GM23248 (cell line): Measurements from ENCODE around the gene AGAP1. TPM values are rescaled to one million over a fixed set of nuclear protein-coding genes. Genes with fewer than 3 reads are reported as not detected.
"Not testable (repeated sequence)": the region's sequence is repeated elsewhere in the genome, so short reads cannot be mapped to it uniquely, and the experiment has no call there.

Experiments
- DNase-seq: peaks from one replicate; pipeline ENCODE4 v3.0.0-alpha.2; 2015
- H2AFZ ChIP-seq: fragments of 200-600 bp; sonication (generic); 2 replicates; pipeline ENCODE4 v1.6.1; 2016; ENCODE audit warnings: antibody characterized with exemption
- H3F3A ChIP-seq: fragments of 200-600 bp; sonication (generic); 2 replicates; pipeline ENCODE4 v1.6.1; 2016; ENCODE audit warnings: mild to moderate bottlenecking, antibody characterized with exemption, mixed run types; ENCODE audit not compliant: insufficient read depth
- H3K27ac ChIP-seq: fragments of 200-600 bp; sonication (generic); 2 replicates; pipeline ENCODE4 v1.5.1; 2016; ENCODE audit warnings: mild to moderate bottlenecking
- H3K27me3 ChIP-seq: fragments of 200-600 bp; sonication (generic); replicated peaks from 2 replicates; pipeline ENCODE4 v1.6.1; 2016; ENCODE audit warnings: mild to moderate bottlenecking; ENCODE audit not compliant: insufficient read depth
- H3K36me3 ChIP-seq: fragments of 200-600 bp; sonication (generic); 2 replicates; pipeline ENCODE4 v1.6.1; 2016; ENCODE audit warnings: low read depth, mild to moderate bottlenecking
- H3K4me1 ChIP-seq: fragments of 200-600 bp; sonication (generic); 2 replicates; pipeline ENCODE4 v1.6.1; 2016; ENCODE audit warnings: mild to moderate bottlenecking; ENCODE audit not compliant: insufficient read depth
- H3K4me2 ChIP-seq: fragments of 200-600 bp; sonication (generic); one replicate; pipeline ENCODE4 v1.6.1; 2016; ENCODE audit warnings: mild to moderate bottlenecking; ENCODE audit not compliant: unreplicated experiment
- H3K4me3 ChIP-seq: fragments of 200-600 bp; sonication (generic); 2 replicates; pipeline ENCODE4 v1.5.1; 2016; ENCODE audit warnings: mild to moderate bottlenecking
- H3K79me2 ChIP-seq: fragments of 200-600 bp; sonication (generic); 2 replicates; pipeline ENCODE4 v1.6.1; 2016; ENCODE audit warnings: mild to moderate bottlenecking; ENCODE audit not compliant: insufficient read depth
- H3K9ac ChIP-seq: fragments of 200-600 bp; sonication (generic); 2 replicates; pipeline ENCODE4 v1.6.1; 2016; ENCODE audit warnings: mild to moderate bottlenecking
- H3K9me2 ChIP-seq: fragments of 200-600 bp; sonication (generic); 2 replicates; pipeline ENCODE4 v1.6.1; 2016; ENCODE audit warnings: mixed run types, mild to moderate bottlenecking, moderate library complexity; ENCODE audit not compliant: insufficient read depth
- H3K9me3 ChIP-seq: fragments of 200-600 bp; sonication (generic); one replicate; pipeline ENCODE4 v1.6.1; 2017; ENCODE audit warnings: low read depth
- H4K20me1 ChIP-seq: fragments of 200-600 bp; sonication (generic); 2 replicates; pipeline ENCODE4 v1.6.0; 2016; ENCODE audit not compliant: insufficient read depth
- EZH2 ChIP-seq: fragments of 200-600 bp; sonication (generic); IDR thresholded peaks from 2 replicates; pipeline ENCODE4 v1.6.1; 2018; ENCODE audit warnings: antibody characterized with exemption, mild to moderate bottlenecking; ENCODE audit not compliant: insufficient read depth, poor library complexity, severe bottlenecking
- EZH2phosphoT487 ChIP-seq: fragments of 200-600 bp; sonication (generic); IDR thresholded peaks from 2 replicates; pipeline ENCODE4 v1.6.1; 2018; ENCODE audit warnings: antibody characterized with exemption, moderate library complexity, mild to moderate bottlenecking, low read depth; ENCODE audit not compliant: insufficient read depth
- WGBS, 2 experiments: methylation state at CpG; one replicate each; pipeline ENCODE4 v1.1.6; 2015 to 2017; ENCODE audit warnings: low lambda C conversion rate in 2 of 2, low coverage in 1 of 2; ENCODE audit errors: missing lambda C conversion rate in 2 of 2; 5-methylcytosine and 5-hydroxymethylcytosine counted together
- in situ Hi-C: fragments of 300-500 bp; cut with MboI; formaldehyde crosslinking; loops from 2 replicates; pipeline ENCODE4 v1.15.0; 2020
- polyA plus RNA-seq: library from polyadenylated mRNA; unstranded; fragments of >200 nt; fragmentation: Nextera tagmentation; extraction: Ambion mirVana; gene quantifications from 2 replicates; pipeline ENCODE4 v1.2.1, GENCODE V29; 2016
- total RNA-seq: library from RNA; depleted of rRNA; stranded (reverse); fragments of >200 nt; shearing (Covaris generic); gene quantifications from 2 replicates; pipeline ENCODE4 v1.2.3, GENCODE V29; 2014

AGAP1 gene
- total and polyA plus RNA-seq, 2 experiments from 2014 or later: 2.2 to 9.9 TPM

GRCh38 chr2:236090027-236090382 lies 596.2 kb downstream of the AGAP1 start:
- whole genome bisulfite sequencing, 2 experiments: 61 to 66% methylated on average over 9 of the region's 9 CpGs
- Histone ChIP-seq H3K4me2 (no peak overlapping the region), H3K27me3 (no peaks in the 10 kb centered on the region), H3K9me3 (no peaks in the 10 kb centered on the region), H3K4me1 (no peaks in the 10 kb centered on the region), H4K20me1 (no peaks in the 10 kb centered on the region), H2AFZ (no peak overlapping the region), H3K4me3 (no peak overlapping the region), H3K79me2 (no peaks in the 10 kb centered on the region), H3K9ac (no peak overlapping the region), H3F3A (no peaks in the 10 kb centered on the region), H3K36me3 (no peaks in the 10 kb centered on the region), H3K27ac (no peak overlapping the region), H3K9me2 (no peaks in the 10 kb centered on the region)
- TF ChIP-seq EZH2phosphoT487 (no peak), EZH2 (no peak)
- DNase-seq: no peak
- in situ Hi-C loops: no loop called here

- H3K27me3 ChIP-seq, DNase-seq: not testable (repeated sequence)
- WGBS, 2 experiments: 95 to 97% methylated on average over 15 to 16 of the region's 16 CpGs
Measured at GRCh38 chr2:236090826-236091225, 597.0 kb downstream of the AGAP1 start.

GRCh38 chr2:236092714-236093113 lies 598.9 kb downstream of the AGAP1 start:
- TF ChIP-seq EZH2 (no peak), EZH2phosphoT487 (no peak)
- Histone ChIP-seq H4K20me1 (no peaks in the 10 kb centered on the region), H3K9ac (no peak overlapping the region), H3F3A (no peaks in the 10 kb centered on the region), H3K4me3 (no peak overlapping the region), H3K27ac (no peak overlapping the region), H2AFZ (no peak overlapping the region), H3K4me2 (no peak overlapping the region), H3K4me1 (no peaks in the 10 kb centered on the region), H3K9me2 (no peaks in the 10 kb centered on the region), H3K9me3 (no peaks in the 10 kb centered on the region), H3K36me3 (no peaks in the 10 kb centered on the region), H3K79me2 (no peaks in the 10 kb centered on the region), H3K27me3 (no peaks in the 10 kb centered on the region)
- in situ Hi-C loops: no loop called here
- no peak for DNase-seq
- WGBS, 2 experiments: 95 to 100% methylated on average over 4 of the region's 4 CpGs

More at GRCh38 chr2:236090826-236091225, 597.0 kb downstream of the AGAP1 start:
- H3F3A ChIP-seq, H3K9ac ChIP-seq, H2AFZ ChIP-seq, H3K79me2 ChIP-seq, H3K9me3 ChIP-seq, H3K27ac ChIP-seq, H3K36me3 ChIP-seq, H3K4me1 ChIP-seq, in situ Hi-C loops, H3K9me2 ChIP-seq, H4K20me1 ChIP-seq, H3K4me3 ChIP-seq, H3K4me2 ChIP-seq: not testable (repeated sequence)

GRCh38 chr2:236093134-236093533 lies 599.3 kb downstream of the AGAP1 start:
- in situ Hi-C loops: no loop called here
- DNase-seq: no peak
- Histone ChIP-seq H3K27ac (no peak overlapping the region), H4K20me1 (no peaks in the 10 kb centered on the region), H3K9me3 (no peaks in the 10 kb centered on the region), H3K36me3 (no peaks in the 10 kb centered on the region), H3K4me1 (no peaks in the 10 kb centered on the region), H3K4me3 (no peak overlapping the region), H3K9ac (no peak overlapping the region), H3K9me2 (no peaks in the 10 kb centered on the region), H3F3A (no peaks in the 10 kb centered on the region), H3K27me3 (no peaks in the 10 kb centered on the region), H2AFZ (no peak overlapping the region), H3K4me2 (no peak overlapping the region), H3K79me2 (no peaks in the 10 kb centered on the region)
- WGBS, 2 experiments: 87 to 88% methylated on average over 6 of the region's 6 CpGs
- TF ChIP-seq EZH2phosphoT487: no peak
- no peak for TF ChIP-seq EZH2

- Histone ChIP-seq H3K4me2 (no peak overlapping the region), H3K79me2 (no peaks in the 10 kb centered on the region), H2AFZ (no peak overlapping the region), H3K9ac (no peak overlapping the region), H3K9me2 (no peaks in the 10 kb centered on the region), H3K27me3 (no peaks in the 10 kb centered on the region), H3K4me1 (no peaks in the 10 kb centered on the region), H3F3A (no peaks in the 10 kb centered on the region), H3K36me3 (no peaks in the 10 kb centered on the region), H3K4me3 (no peak overlapping the region), H4K20me1 (no peaks in the 10 kb centered on the region), H3K9me3 (no peaks in the 10 kb centered on the region), H3K27ac (no peak overlapping the region)
- no peak for DNase-seq
- in situ Hi-C loops: no loop called here
- TF ChIP-seq EZH2phosphoT487: no peak
- no peak for TF ChIP-seq EZH2
- 96 to 100% methylated on average over 2 of the region's 2 CpGs for WGBS, 2 experiments
Measured at GRCh38 chr2:236095504-236095903, 601.7 kb downstream of the AGAP1 start.
